ENCODE results near the gene E2F3.

- TF ChIP-seq, protein P1, sequence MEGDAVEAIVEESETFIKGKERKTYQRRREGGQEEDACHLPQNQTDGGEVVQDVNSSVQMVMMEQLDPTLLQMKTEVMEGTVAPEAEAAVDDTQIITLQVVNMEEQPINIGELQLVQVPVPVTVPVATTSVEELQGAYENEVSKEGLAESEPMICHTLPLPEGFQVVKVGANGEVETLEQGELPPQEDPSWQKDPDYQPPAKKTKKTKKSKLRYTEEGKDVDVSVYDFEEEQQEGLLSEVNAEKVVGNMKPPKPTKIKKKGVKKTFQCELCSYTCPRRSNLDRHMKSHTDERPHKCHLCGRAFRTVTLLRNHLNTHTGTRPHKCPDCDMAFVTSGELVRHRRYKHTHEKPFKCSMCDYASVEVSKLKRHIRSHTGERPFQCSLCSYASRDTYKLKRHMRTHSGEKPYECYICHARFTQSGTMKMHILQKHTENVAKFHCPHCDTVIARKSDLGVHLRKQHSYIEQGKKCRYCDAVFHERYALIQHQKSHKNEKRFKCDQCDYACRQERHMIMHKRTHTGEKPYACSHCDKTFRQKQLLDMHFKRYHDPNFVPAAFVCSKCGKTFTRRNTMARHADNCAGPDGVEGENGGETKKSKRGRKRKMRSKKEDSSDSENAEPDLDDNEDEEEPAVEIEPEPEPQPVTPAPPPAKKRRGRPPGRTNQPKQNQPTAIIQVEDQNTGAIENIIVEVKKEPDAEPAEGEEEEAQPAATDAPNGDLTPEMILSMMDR (IDR thresholded peaks at IDR 0.05) = no peak
- TF ChIP-seq POLR2A (IDR thresholded peaks at IDR 0.05) = peak; percentile 18 to 47
These were observed at the start of gene E2F3 for GRCh38 chr6:20401205-20402091.

Measured in uterus (tissue), 2 donors.